Measurements from ENCODE around the gene TNFRSF4.

Gene TNFRSF4

GRCh38 chr1:1245178-1245816 lies 31.3 kb upstream of the TNFRSF4 start:
- DNase-seq: no peak

GRCh38 chr1:1244192-1244811 lies 30.3 kb upstream of the TNFRSF4 start:
- no peak for DNase-seq

- DNase-seq: no peak
These were observed 29.8 kb upstream of the TNFRSF4 start for GRCh38 chr1:1243807-1244191.

- DNase-seq: no peak
These were observed 29.3 kb upstream of the TNFRSF4 start for GRCh38 chr1:1243266-1243660.

GRCh38 chr1:1242461-1243265 lies 28.7 kb upstream of the TNFRSF4 start:
- no peak for DNase-seq

- DNase-seq: no peak
These were observed 27.8 kb upstream of the TNFRSF4 start for GRCh38 chr1:1241588-1242219.

- DNase-seq: no peak
These were observed 27.1 kb upstream of the TNFRSF4 start for GRCh38 chr1:1240822-1241587.

- DNase-seq: no peak
These were observed 26.4 kb upstream of the TNFRSF4 start for GRCh38 chr1:1240348-1240732.

GRCh38 chr1:1239614-1240347 lies 25.8 kb upstream of the TNFRSF4 start:
- no peak for DNase-seq

- no peak for DNase-seq
These were observed 25.3 kb upstream of the TNFRSF4 start for GRCh38 chr1:1239227-1239613.

GRCh38 chr1:1238702-1239178 lies 24.8 kb upstream of the TNFRSF4 start:
- no peak for DNase-seq

GRCh38 chr1:1237874-1238701 lies 24.1 kb upstream of the TNFRSF4 start:
- DNase-seq: no peak

GRCh38 chr1:1236945-1237873 lies 23.3 kb upstream of the TNFRSF4 start:
- DNase-seq: no peak

GRCh38 chr1:1236176-1236763 lies 22.3 kb upstream of the TNFRSF4 start:
- no peak for DNase-seq

- no peak for DNase-seq
These were observed 21.2 kb upstream of the TNFRSF4 start for GRCh38 chr1:1235016-1235744.

- no peak for DNase-seq
These were observed 20.3 kb upstream of the TNFRSF4 start for GRCh38 chr1:1234180-1234808.

GRCh38 chr1:1233567-1233892 lies 19.6 kb upstream of the TNFRSF4 start:
- no peak for DNase-seq

GRCh38 chr1:1232796-1233566 lies 19.0 kb upstream of the TNFRSF4 start:
- DNase-seq: no peak

Measured in NCI-H2227 treated with DMSO at 0.1 percent for 48 hours (cell line).